ENCODE results near the gene ERV3-1.
"Not testable (repeated sequence)": the region's sequence is repeated elsewhere in the genome, so short reads cannot be mapped to it uniquely, and the experiment has no call there.

The ERV3-1 gene, protein sequence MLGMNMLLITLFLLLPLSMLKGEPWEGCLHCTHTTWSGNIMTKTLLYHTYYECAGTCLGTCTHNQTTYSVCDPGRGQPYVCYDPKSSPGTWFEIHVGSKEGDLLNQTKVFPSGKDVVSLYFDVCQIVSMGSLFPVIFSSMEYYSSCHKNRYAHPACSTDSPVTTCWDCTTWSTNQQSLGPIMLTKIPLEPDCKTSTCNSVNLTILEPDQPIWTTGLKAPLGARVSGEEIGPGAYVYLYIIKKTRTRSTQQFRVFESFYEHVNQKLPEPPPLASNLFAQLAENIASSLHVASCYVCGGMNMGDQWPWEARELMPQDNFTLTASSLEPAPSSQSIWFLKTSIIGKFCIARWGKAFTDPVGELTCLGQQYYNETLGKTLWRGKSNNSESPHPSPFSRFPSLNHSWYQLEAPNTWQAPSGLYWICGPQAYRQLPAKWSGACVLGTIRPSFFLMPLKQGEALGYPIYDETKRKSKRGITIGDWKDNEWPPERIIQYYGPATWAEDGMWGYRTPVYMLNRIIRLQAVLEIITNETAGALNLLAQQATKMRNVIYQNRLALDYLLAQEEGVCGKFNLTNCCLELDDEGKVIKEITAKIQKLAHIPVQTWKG

DNA sequence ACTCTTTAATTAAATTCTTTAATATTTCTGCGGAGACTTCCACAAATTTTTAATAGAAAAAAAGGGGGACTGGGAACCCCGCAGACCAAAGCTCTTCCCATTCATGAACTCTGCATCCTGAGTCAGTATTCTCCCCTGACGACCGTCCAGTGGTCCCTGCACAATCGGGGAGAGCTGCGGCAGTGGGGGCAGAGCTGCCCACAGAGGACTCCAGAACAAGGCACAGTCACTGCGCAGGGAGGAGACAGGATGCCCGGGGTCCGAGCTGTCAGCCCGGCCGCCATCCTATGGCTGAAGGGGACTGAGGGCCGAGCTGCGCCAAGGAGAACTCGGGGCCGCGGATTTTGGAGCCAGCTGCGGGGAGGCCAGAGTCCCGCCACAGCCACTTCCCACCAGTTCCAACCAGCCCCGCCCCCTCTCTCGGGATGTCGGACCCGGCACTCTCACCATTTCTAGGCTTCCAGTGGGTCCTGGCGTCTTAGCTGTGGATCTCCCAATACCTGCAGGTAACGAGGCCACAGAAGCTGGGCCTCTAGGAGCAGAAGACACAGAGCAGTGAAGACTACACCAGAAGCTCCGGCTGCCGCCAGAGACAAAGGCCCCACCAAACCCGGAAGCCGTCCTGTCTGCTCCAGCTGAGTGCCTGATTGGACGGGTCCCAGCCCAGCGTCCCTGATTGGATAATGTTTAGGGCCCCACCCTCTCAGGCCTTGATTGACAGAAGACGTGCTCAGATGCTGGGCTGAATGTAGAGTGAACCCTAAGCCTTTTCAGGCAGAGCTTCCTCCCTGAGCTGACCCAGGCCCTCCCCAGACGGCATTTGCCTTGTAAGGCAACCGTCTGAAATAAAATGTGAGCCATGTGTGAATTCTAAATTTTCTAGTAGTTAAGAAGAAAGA lies at the start of gene ERV3-1:
Gene ERV3-1, minus strand, starts transcription at position 594 of the 899 bp plus-strand sequence. CDS start 13,661 bp downstream, outside the sequence.
- peak; percentile 93 for DNase-seq (ENCODE audit: low read depth)
- TF ChIP-seq, protein P1, sequence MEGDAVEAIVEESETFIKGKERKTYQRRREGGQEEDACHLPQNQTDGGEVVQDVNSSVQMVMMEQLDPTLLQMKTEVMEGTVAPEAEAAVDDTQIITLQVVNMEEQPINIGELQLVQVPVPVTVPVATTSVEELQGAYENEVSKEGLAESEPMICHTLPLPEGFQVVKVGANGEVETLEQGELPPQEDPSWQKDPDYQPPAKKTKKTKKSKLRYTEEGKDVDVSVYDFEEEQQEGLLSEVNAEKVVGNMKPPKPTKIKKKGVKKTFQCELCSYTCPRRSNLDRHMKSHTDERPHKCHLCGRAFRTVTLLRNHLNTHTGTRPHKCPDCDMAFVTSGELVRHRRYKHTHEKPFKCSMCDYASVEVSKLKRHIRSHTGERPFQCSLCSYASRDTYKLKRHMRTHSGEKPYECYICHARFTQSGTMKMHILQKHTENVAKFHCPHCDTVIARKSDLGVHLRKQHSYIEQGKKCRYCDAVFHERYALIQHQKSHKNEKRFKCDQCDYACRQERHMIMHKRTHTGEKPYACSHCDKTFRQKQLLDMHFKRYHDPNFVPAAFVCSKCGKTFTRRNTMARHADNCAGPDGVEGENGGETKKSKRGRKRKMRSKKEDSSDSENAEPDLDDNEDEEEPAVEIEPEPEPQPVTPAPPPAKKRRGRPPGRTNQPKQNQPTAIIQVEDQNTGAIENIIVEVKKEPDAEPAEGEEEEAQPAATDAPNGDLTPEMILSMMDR (conservative IDR thresholded peaks at IDR 0.05; ENCODE audit: low read length): no peak
- H3K4me3 ChIP-seq (ENCODE audit: low read length): peak within 1 kb of the TSS; percentile 90

DNA sequence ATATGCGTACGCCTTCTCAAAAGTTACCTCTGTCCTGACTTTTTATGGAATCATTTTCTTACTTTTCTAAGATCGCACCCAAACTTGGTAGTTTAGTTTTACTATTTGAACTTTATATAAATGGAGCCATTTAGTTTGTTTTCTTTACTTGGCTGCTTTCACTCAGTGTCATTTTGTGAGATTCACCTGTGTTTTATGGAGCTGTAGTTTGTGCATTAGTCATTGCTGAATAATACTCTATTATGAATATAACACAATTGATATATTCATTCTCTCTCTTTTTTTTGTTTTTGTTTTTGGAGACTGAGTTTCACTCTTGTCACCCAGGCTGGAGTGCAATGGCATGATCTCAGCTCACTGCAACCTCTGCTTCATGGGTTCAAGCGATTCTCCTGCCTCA lies 49.3 kb upstream of the ERV3-1 start:
- H3K4me3 ChIP-seq (ENCODE audit: low read length); DNase-seq (ENCODE audit: low read depth): not testable (repeated sequence)

DNA sequence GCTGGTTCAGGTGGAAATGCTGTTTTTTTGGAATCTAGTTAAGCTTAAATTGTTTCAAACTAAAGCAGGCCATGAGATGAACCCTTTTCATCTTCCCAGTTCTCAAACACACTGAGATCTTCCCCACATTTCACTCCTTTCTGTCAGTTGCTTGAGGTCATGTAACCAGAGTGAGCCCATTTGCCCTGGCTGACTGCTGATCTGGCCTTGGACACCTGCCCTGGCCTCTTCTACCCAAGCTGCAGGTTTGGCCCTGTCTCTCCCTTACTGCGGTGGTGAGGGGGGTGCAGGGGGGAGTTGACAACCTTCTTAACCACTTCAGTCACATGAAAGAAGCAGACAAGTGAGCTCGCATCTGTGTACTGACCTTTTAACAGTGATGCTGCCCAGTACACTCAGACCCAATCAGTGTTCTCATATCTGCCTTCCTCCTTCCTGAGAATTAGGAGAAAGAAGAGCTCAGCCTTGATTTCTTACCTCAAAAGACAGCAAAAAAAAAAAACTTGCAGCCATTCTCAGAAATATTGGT lies 48.0 kb upstream of the ERV3-1 start:
- DNase-seq (ENCODE audit: low read depth); H3K4me3 ChIP-seq (ENCODE audit: low read length): not testable (repeated sequence)

DNA sequence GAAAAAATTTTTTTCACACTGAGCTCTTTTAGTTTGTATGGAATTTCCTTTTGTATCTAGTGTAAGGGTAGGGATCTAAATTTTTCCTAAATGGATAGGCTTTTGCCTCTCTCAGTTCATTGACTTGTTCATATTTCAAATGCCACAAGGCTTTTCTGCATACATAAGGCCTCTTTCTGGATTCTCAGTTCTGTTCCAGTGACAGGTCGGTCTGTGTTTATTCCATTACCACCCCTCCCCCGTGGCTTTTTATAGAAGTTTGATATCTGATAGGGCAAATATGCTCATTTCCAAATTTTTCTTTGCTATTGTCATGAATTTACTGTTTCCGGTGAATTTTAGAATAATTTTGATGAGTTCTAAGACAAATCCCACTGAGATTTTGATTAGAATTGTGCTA lies 45.2 kb upstream of the ERV3-1 start:
- DNase-seq (ENCODE audit: low read depth); H3K4me3 ChIP-seq (ENCODE audit: low read length): not testable (repeated sequence)

DNA sequence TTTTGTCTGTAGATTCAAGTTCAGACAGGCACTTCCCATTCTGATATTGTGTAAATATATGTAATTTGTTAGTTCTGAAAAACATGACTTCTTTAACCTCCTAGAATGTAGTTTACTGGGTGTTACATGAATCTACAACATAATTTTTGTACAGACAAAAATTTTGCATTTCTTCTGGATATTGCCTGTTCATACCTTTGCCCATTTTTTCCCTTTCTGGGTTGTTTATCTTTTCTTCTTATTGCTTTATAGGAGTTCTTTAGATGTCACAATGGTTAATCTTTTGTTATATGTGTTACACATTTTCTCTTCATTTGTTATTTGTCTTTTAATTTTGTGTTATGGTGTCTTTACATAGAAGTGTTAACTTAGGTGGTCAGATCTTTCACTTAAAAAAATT lies 44.7 kb upstream of the ERV3-1 start:
- DNase-seq (ENCODE audit: low read depth); H3K4me3 ChIP-seq (ENCODE audit: low read length): not testable (repeated sequence)

DNA sequence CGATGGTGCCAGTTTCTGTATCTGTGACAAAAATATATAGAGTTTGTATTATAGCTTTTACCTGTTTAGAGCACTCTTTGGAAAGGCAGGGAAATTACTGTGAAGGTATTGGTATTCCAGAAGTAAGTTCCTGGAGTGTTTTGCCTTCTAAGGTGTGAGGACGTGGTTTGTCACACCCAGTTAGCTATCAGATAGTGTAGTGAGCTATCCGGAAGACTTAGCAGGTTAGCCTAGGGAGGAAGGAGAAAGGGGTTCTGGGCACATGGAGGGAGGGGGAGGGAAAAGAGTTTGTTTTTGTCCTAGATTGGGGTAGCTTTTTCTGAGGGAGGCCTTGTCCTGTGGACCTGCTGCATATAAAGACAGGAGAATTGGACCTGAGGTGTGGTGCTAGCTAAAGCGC lies 39.8 kb upstream of the ERV3-1 start:
- not testable (repeated sequence) for DNase-seq (ENCODE audit: low read depth); H3K4me3 ChIP-seq (ENCODE audit: low read length)

DNA sequence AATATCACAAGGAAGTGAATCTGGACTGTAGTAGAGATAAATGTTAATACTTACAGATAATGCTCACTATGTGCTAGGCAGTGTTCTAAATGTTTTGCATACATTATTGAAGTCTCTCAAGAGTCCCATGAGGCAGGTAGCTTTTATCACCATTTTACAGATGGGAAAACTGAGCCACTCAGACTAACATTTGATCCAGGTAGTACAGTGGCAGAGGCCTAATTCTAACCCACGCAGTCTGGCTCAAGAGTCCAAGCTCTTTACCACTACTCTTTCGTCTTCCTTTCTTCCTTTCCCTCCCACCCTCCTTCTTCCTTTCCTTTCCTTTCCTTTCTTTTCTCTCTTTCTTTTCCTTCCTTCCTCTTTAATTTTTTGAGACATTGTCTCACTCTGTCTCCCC lies 39.1 kb upstream of the ERV3-1 start:
- not testable (repeated sequence) for DNase-seq (ENCODE audit: low read depth); H3K4me3 ChIP-seq (ENCODE audit: low read length)

DNA sequence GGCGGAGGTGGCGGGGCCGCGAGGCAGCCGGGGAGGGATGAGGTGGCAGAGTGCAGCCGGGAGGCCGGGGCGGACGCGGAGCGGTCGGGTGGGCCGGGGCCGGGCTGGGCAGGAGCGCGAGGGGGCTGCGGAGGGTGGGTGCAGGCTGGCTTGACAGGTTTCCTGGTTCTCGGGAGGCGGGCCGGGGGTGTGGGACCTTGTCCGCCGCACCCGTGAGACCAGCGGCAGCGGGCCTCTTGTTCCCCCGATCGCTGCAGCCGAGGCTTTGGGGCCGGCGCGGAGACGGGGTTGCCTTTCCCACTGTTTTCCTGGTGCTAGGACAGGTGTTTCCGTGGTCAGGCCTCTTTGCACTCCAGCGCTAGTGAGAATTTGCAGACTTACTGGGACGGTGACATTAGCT lies 32.3 kb upstream of the ERV3-1 start:
- not testable (repeated sequence) for DNase-seq (ENCODE audit: low read depth)
- peak overlapping the region; percentile 75 for H3K4me3 ChIP-seq (ENCODE audit: low read length)

DNA sequence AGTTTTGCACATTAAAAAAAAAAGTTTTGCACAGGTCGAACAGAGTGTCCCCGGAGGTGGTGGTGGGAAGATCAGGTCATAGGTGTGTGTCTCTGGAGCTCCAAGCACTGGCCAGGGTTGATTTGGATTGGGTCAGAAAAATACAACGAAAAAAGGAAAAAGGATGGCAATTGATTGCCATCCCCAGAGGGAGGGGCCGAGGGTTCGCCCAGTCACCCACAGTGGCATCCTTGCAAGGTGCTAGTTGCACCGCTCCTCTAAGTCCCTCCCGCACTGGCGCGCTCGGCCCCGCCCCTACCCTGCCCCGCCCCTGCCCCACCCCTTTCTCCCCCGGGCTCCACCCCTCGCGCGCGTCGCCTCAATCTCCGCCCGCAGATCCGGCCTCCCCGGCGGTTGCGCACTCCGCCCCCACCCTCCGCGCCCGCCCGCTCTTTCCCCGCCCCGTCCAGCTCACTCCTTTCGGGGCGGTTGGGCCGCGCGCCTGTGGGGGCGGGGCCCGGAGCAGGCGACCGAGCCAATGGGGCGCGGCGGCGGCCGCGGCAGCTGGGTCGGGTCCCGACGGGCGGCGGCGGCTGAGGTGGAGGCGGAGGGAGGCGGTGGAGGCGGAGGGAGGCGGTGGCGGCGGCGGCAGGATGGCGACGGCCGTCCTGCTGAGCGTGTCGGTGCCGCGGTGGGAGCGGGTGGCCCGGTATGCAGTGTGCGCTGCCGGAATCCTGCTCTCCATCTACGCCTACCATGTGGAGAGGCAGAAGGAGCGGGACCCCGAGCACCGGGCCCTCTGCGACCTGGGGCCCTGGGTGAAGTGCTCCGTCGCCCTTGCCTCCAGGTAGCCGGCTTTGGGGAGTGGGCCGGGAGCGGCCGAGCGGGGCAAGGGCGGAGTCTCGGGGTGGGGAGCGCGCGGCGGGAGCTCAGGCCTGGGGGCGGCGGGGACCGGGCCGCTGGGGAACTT lies 31.5 kb upstream of the ERV3-1 start:
- peak overlapping the region; percentile 71 for H3K4me3 ChIP-seq (ENCODE audit: low read length)
- peak; percentile 93 for DNase-seq (ENCODE audit: low read depth)
- TF ChIP-seq, protein P1 (conservative IDR thresholded peaks at IDR 0.05; ENCODE audit: low read length): no peak

DNA sequence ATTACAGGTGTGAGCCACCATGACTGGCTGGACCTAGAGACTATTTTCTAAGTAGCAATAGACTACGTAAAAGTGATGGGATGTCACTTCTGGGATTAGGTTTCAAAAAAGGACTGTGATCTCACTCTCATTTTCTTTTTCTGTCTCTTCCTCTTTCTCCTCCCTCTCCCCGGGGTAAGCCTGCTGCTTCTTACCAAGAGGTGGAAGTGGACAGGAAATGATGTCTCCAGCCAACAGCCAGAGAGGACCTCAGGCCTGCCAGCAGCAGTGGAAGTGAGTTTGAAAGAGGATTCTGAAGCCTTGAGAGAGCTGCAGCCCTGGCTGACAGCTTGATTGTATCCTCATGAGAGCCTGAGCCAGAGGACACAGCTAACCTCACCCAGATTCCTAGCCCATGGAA lies 30.0 kb upstream of the ERV3-1 start:
- H3K4me3 ChIP-seq (ENCODE audit: low read length); DNase-seq (ENCODE audit: low read depth): not testable (repeated sequence)

DNA sequence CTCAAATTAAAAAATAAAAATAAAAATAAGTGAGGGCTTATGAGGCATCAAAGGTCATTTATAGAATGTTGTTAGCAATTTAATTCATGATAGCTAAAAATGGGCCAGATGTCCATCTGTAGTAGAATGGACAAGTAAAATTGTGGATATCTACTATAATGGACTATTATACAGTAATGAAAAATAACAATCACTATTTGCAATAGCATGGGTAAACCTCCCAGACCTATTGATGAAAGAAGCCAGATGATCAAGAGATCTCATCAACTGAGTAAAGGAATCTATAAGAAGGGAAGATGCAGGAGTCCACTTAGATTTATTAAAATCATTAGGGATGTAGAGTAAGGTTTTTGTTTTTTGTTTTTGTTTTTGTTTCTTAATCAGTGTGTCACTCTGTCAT lies 29.0 kb upstream of the ERV3-1 start:
- not testable (repeated sequence) for DNase-seq (ENCODE audit: low read depth); H3K4me3 ChIP-seq (ENCODE audit: low read length)

DNA sequence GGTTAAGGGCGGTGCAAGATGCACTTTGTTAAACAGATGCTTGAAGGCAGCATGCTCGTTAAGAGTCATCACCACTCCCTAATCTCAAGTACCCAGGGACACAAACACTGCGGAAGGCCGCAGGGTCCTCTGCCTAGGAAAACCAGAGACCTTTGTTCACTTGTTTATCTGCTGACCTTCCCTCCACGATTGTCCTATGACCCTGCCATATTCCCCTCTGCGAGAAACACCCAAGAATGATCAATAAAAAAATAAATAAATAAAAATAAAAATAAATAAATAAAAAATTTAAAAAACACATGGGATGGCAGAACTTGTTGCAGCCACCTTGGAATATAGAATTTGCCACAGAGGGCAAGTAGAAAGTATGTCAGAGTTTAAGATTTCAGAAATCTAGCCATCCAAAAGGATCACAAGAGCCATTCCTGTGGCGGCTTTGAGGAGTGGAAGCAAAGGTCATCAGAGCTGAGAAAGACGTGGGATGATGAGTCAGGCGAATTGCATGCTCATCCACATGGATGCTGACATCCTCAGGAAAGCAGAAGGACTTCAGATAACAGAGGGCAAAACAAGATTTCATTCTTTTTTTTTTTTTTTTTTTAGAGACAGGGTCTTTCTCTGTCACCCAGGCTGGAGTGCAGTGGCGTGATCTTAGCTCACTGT lies 27.8 kb upstream of the ERV3-1 start:
- DNase-seq (ENCODE audit: low read depth): peak; percentile 40
- H3K4me3 ChIP-seq (ENCODE audit: low read length): not testable (repeated sequence)

DNA sequence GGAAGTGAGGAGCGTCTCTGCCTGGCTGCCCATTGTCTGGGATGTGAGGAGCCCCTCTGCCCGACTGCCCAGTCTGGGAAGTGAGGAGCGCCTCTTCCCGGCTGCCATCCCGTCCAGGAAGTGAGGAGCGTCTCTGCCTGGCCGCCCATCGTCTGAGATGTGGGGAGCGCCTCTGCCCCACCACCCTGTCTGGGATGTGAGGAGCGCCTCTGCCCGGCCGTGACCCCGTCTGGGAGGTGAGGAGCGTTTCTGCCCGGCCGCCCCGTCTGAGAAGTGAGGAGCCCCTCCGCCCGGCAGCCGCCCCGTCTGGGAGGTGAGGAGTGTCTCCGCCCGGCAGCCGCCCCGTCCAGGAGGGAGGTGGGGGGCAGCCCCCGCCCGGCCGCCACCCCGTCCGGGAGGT lies 26.9 kb upstream of the ERV3-1 start:
- H3K4me3 ChIP-seq (ENCODE audit: low read length); DNase-seq (ENCODE audit: low read depth): not testable (repeated sequence)

DNA sequence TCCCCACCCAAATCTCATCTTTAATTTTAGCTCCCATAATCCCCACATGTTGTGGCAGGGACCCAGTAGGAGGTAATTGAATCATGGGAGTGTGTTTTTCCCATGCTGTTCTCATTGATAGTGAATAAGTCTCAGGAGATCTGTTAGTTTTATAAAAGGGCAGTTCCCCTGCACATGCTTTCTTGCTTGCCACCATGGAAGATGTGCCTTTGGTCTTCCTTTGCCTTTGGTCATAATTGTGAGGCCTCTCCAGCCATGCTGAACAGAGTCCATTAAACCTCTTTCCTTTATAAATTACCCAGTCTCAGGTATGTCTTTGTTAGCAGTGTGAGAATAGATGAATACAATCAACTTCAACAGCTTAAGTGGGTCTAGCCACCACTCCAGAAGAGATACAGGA lies 18.5 kb upstream of the ERV3-1 start:
- H3K4me3 ChIP-seq (ENCODE audit: low read length); DNase-seq (ENCODE audit: low read depth): not testable (repeated sequence)

DNA sequence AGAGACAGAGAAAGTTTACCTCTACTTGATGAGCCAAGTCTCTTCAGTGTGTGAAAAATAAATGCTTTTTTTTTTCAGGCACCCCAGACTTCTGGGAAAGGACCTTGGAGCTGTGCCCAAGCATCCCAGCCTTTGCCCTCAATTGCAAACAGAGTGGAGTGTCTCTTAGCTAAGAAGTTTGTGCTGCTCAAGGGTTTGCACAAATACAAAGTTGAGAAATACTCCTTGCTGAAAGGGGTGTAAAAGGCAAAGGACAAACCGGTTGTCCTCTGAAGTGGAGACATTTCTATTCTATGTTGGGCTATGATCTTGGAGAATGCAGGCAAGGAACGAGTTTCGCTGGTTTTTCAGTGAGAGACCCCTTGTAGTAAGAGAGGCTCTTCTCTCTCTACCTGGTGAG lies 14.5 kb upstream of the ERV3-1 start:
- not testable (repeated sequence) for H3K4me3 ChIP-seq (ENCODE audit: low read length); DNase-seq (ENCODE audit: low read depth)

Data from AG10803 (cell line).